Neural progenitor cell (in vitro differentiated cells): Measurements from ENCODE around the gene HNMT.

Experiments used
- EZH2 ChIP-seq: fragments of 200-600 bp; sonication (generic); IDR thresholded peaks from 2 replicates; pipeline ENCODE4 v1.6.1; 2017; ENCODE audit warnings: antibody characterized with exemption, mild to moderate bottlenecking, moderate library complexity
- EZH2phosphoT487 ChIP-seq: fragments of 200-600 bp; sonication (generic); IDR thresholded peaks from 2 replicates; pipeline ENCODE4 v1.6.1; 2017; ENCODE audit warnings: antibody characterized with exemption
- TF ChIP-seq, protein P1 (sequence below): fragments of 200-600 bp; sonication (generic); IDR thresholded peaks from 2 replicates; pipeline ENCODE4 v1.5.1; 2017; ENCODE audit warnings: antibody characterized with exemption, mild to moderate bottlenecking

- TF ChIP-seq EZH2 (no peak), EZH2phosphoT487 (no peak)
- TF ChIP-seq, protein P1, sequence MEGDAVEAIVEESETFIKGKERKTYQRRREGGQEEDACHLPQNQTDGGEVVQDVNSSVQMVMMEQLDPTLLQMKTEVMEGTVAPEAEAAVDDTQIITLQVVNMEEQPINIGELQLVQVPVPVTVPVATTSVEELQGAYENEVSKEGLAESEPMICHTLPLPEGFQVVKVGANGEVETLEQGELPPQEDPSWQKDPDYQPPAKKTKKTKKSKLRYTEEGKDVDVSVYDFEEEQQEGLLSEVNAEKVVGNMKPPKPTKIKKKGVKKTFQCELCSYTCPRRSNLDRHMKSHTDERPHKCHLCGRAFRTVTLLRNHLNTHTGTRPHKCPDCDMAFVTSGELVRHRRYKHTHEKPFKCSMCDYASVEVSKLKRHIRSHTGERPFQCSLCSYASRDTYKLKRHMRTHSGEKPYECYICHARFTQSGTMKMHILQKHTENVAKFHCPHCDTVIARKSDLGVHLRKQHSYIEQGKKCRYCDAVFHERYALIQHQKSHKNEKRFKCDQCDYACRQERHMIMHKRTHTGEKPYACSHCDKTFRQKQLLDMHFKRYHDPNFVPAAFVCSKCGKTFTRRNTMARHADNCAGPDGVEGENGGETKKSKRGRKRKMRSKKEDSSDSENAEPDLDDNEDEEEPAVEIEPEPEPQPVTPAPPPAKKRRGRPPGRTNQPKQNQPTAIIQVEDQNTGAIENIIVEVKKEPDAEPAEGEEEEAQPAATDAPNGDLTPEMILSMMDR = no peak
Measured at GRCh38 chr2:138007431-138007830, 43.2 kb downstream of the HNMT start.
